K562 treated with DMSO at 1 percent for 4 hours (cell line): ENCODE results near the gene PRAMEF13. TPM values are rescaled to one million over a fixed set of nuclear protein-coding genes. Genes with fewer than 3 reads are reported as not detected.

ENCODE experiments used
- total RNA-seq: library from RNA; unstranded; fragments of 300-600 nt; gene quantifications from 2 replicates; pipeline ENCODE4 v1.2.3, GENCODE V29; 2022; ENCODE audit not compliant: insufficient read depth

Gene PRAMEF13, protein sequence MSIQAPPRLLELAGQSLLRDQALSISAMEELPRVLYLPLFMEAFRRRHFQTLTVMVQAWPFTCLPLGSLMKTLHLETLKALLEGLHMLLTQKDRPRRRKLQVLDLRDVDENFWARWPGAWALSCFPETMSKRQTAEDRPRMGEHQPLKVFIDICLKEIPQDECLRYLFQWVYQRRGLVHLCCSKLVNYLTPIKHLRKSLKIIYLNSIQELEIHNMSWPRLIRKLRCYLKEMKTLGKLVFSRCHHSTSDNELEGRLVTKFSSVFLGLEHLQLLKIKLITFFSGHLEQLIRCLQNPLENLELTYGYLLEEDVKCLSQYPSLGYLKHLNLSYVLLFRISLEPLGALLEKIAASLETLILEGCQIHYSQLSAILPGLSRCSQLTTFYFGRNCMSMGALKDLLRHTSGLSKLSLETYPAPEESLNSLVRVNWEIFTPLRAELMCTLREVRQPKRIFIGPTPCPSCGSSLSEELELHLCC
- total RNA-seq: not detected in 2 replicates

DNA sequence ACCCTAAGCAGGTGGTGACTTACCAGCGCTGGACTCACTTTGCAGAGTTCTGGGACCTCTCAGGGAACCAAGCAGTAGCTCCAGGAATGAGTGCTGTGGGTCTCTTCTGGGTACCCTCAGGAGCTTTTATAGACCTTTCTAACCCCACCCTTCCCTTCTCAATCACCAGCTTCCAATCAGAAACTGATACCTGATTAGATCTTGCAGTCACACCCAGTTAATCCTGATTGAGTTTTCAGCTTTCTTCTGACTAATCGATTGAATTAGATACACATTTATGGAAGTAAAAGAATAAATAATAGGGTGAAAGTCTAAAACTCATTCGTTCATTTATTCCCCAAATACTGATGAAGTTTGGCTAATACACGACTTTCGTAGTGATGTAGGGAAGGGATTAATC lies at the start of gene PRAMEF13:
Gene PRAMEF13 (minus strand): TSS at position 101 of the 400 bp plus-strand sequence. CDS start 1,820 bp downstream, outside the sequence.

DNA sequence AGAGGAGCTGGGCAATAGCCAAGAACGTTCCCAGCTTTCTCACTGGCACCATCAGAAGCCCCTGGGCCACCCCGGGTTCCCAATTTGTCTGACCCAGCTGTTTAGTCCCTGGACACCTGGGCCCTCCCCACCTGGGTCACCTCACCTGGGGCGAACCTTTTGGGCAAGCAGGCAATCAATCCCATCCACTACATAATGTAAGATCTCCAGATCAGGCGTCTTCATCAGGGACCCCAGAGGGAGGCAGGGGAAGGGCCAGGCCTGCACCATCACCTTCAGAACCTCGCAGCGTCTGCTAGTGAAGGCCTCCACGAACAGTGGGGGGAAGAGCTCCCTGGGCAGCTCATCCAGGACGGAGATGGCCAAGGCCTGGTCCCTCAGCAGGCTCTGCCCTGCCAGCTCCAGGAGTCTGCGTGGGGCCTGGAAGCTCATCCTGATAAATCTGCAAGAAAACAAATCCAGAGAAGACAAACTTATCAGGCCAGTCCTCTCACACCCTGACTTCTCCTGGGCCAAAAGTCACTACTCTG lies 24.5 kb upstream of the PRAMEF13 start, which contains the start of gene PRAMEF18:
Gene PRAMEF18 (minus strand): TSS at position 480 of the 530 bp plus-strand sequence. CDS start 48 bp downstream, at position 432.

DNA sequence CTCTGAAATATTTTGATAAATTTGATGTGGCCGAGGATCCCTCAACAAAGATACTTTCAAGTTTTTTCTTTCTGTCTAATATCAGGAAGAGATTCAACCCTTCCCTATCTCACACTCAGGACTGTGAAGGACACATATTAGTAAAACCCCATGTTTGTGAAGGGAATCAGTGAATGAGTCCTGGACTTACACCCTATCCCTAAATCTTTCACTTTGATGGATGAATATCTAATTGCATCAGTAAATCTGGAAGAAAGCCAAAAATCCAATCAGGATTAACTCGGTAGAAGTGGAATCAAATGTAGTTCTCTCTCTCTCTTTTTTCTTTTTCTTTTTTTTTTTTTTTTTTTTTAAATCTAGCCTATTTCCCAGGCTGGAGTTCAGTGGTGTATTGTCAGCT lies 29.7 kb downstream of the PRAMEF13 start, which contains the start of gene PRAMEF9:
Gene PRAMEF9 (plus strand): TSS at position 301 of the 400 bp plus-strand sequence. CDS start 3,433 bp downstream, outside the sequence.

DNA sequence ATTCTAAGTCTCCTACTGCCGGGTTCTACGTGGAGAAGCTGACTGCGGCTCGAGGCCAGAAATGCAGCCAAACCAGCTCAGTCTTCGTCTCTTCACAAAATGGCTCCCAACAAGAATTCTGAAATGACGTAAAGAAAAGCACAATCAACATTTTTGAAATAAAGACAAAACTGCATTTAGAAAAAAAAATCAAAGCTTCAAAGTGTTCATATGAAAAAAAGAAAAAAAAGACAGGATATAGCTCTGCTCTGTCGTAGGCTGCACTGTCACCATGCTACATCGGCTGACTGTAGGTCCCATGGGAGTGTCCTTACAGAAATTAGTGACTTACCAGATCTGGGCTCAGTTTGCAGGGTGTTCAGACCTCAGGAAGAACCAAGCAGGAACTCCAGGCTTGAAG lies 35.7 kb downstream of the PRAMEF13 start, which contains the start of gene HNRNPCL4:
Gene HNRNPCL4 (minus strand): TSS at position 101 of the 400 bp plus-strand sequence. CDS start 164 bp downstream, outside the sequence.

DNA sequence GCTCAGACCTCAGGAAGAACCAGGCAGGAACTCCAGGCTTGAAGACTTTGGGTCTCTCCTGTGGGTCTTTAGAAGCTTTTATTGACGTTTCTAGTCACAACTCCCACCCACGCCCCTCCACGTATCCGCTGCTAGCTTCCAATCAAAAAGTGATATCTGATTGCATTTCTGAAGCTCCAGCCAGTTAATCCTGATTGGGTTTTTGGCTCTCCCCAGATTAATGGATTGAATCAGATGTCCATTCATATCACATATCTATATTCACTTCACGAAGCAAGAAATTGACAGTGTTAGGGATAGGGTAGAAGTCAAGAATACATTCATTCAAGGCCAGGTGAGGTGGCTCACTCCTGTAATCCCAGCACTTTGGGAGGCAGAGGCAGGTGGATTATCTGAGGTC lies 45.3 kb downstream of the PRAMEF13 start, which contains the start of gene PRAMEF26:
Gene PRAMEF26 (minus strand): TSS at position 101 of the 400 bp plus-strand sequence. CDS start 2,914 bp downstream, outside the sequence.

Other genes with a start within 250 kb of the PRAMEF13 start
- gene PRAMEF27, start 144.8 kb downstream of the PRAMEF13 start, total RNA-seq: not detected in 2 replicates
- not detected in 2 replicates for gene HNRNPCL3, start 140.6 kb downstream of the PRAMEF13 start, total RNA-seq
- gene PRAMEF25, start 130.6 kb downstream of the PRAMEF13 start, total RNA-seq: not detected in 2 replicates
- not detected in 2 replicates for gene HNRNPCL2, start 84.6 kb downstream of the PRAMEF13 start, total RNA-seq
- not detected in 2 replicates for gene PRAMEF26, start 45.4 kb downstream of the PRAMEF13 start, total RNA-seq
- not detected in 2 replicates for gene HNRNPCL4, start 35.8 kb downstream of the PRAMEF13 start, total RNA-seq
- not detected in 2 replicates for gene PRAMEF9, start 29.6 kb downstream of the PRAMEF13 start, total RNA-seq
- not detected in 2 replicates for gene PRAMEF18, start 24.7 kb upstream of the PRAMEF13 start, total RNA-seq
- not detected in 2 replicates for gene PRAMEF5, start 52.8 kb upstream of the PRAMEF13 start, total RNA-seq
- gene PRAMEF8, start 83.7 kb upstream of the PRAMEF13 start, total RNA-seq: not detected in 2 replicates
- not detected in 2 replicates for gene PRAMEF33, start 102.1 kb upstream of the PRAMEF13 start, total RNA-seq
- not detected in 2 replicates for gene PRAMEF15, start 114.2 kb upstream of the PRAMEF13 start, total RNA-seq
- not detected in 2 replicates for gene PRAMEF14, start 145.7 kb upstream of the PRAMEF13 start, total RNA-seq
- gene PRAMEF19, start 170.5 kb upstream of the PRAMEF13 start, total RNA-seq: not detected in 2 replicates
- not detected in 2 replicates for gene PRAMEF17, start 188.2 kb upstream of the PRAMEF13 start, total RNA-seq
- gene PRAMEF20, start 209.0 kb upstream of the PRAMEF13 start, total RNA-seq: not detected in 2 replicates